Activated T-helper 1 cell treated with anti-CD3 and anti-CD28 coated beads, Interleukin-2, amount 50 U/mL, for 16 hours (primary cell): ENCODE results near the gene LIME1.

Experiments
- DNase-seq, 2 donors: peaks; one replicate each; pipeline ENCODE4 v3.0.0-alpha.2; 2020; ENCODE audit warnings: low read depth in 1 of 2, low spot score in 1 of 2

The LIME1 gene

GRCh38 chr20:63696628-63697356 lies 39.7 kb upstream of the LIME1 start, which contains the start of gene TNFRSF6B:
Gene TNFRSF6B (plus strand): TSS chr20:63696652. CDS start chr20:63696768, 116 bp downstream.
- DNase-seq: no peak

GRCh38 chr20:63697357-63697867 lies 39.1 kb upstream of the LIME1 start:
- DNase-seq: no peak

- DNase-seq: no peak
These were observed 38.5 kb upstream of the LIME1 start for GRCh38 chr20:63697868-63698545.

- peak in 1 of 2 donors; percentile 38 for DNase-seq
These were observed 37.6 kb upstream of the LIME1 start for GRCh38 chr20:63698739-63699465.

- DNase-seq: no peak
These were observed 36.8 kb upstream of the LIME1 start for GRCh38 chr20:63699466-63700198.

GRCh38 chr20:63700199-63701050 lies 36.0 kb upstream of the LIME1 start:
- DNase-seq: no peak

GRCh38 chr20:63701051-63701328 lies 35.5 kb upstream of the LIME1 start:
- DNase-seq: no peak

GRCh38 chr20:63701329-63702035 lies 35.0 kb upstream of the LIME1 start:
- no peak for DNase-seq

GRCh38 chr20:63702036-63702665 lies 34.3 kb upstream of the LIME1 start:
- no peak for DNase-seq

GRCh38 chr20:63702751-63703470 lies 33.6 kb upstream of the LIME1 start:
- DNase-seq: no peak

- DNase-seq: no peak
These were observed 32.9 kb upstream of the LIME1 start for GRCh38 chr20:63703471-63703975.

- no peak for DNase-seq
These were observed 32.3 kb upstream of the LIME1 start for GRCh38 chr20:63703976-63704748.

GRCh38 chr20:63704749-63705117 lies 31.7 kb upstream of the LIME1 start:
- no peak for DNase-seq

- no peak for DNase-seq
These were observed 31.0 kb upstream of the LIME1 start for GRCh38 chr20:63705232-63706026.

GRCh38 chr20:63706027-63706695 lies 30.3 kb upstream of the LIME1 start:
- no peak for DNase-seq

GRCh38 chr20:63706852-63707557 lies 29.5 kb upstream of the LIME1 start:
- DNase-seq: peak in 1 of 2 donors; percentile 43
